ENCODE results near the gene CLDN20. TPM values are rescaled to one million over a fixed set of nuclear protein-coding genes. Genes with fewer than 3 reads are reported as not detected.

The CLDN20 gene
- total RNA-seq, 1 donor: not detected

DNA sequence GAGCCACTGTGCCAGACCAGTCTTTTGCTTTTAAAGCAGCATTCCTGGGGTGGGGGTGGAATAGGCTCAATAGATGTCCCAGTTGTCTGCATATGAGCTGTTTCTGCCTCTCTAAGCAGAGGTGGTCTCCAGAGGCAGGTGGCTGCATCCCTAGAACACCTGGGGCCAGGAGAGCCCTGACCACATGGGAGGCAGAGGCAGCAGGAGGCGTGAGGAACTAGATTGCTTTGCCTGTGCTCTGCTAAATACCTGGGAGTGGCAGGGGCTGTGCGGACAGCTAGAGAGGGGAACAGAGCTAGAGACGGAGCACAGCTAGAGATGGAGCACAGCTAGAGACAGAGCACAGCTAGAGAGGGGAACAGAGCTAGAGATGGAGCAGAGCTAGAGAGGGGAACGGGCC lies 29.1 kb upstream of the CLDN20 start:
- H3K4me1 ChIP-seq (ENCODE audit: insufficient read depth, low read length): no peaks in the 10 kb centered on the region
- H3K9me3 ChIP-seq (ENCODE audit: low read depth, low read length): no peaks in the 10 kb centered on the region
- no peaks in the 10 kb centered on the region for H3K27me3 ChIP-seq (ENCODE audit: insufficient read depth, low read length)
- H3K4me3 ChIP-seq (ENCODE audit: low read length): no peak overlapping the region

DNA sequence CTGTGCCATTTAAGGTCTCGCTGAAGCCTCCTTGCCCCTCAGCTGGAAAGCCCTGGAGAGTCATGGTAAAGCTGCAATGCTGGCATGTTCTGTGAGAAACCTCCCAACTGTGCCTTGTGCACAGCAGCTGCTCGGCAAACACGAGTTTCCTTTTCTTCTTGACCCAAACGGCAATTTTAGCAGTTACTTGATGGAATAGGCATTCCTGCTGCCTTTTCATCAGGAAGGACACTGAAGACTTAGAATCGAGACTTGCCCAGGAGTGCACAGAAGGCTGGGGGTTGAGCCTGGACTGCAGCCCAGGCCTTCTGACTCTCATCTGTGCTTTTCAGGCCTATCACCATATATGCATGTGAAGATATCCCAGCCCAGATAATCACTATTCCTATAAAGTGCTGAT lies 28.7 kb upstream of the CLDN20 start:
- H3K27me3 ChIP-seq (ENCODE audit: insufficient read depth, low read length): no peaks in the 10 kb centered on the region
- no peaks in the 10 kb centered on the region for H3K4me1 ChIP-seq (ENCODE audit: insufficient read depth, low read length)
- no peak overlapping the region for H3K4me3 ChIP-seq (ENCODE audit: low read length)
- H3K9me3 ChIP-seq (ENCODE audit: low read depth, low read length): no peaks in the 10 kb centered on the region

DNA sequence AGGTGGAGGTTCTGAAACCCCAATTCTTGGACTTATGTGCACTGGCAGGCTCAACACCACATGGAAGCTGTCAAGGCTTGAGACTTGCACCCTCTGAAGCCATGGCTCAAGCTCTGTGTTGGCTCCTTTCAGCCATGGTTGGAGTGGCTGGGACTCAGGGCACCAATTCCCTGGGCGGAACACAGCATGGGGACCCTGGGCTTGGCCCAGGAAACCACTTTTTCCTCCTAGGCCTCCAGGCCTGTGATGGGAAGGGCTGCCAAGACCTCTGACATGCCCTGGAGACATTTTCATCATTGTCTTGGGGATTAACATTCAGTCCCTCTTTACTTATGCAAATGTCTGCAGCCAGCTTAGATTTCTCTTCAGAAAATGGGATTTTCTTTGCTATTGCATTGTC lies 26.2 kb upstream of the CLDN20 start:
- no peaks in the 10 kb centered on the region for H3K9me3 ChIP-seq (ENCODE audit: low read depth, low read length)
- no peaks in the 10 kb centered on the region for H3K27me3 ChIP-seq (ENCODE audit: insufficient read depth, low read length)
- no peak overlapping the region for H3K4me3 ChIP-seq (ENCODE audit: low read length)
- no peaks in the 10 kb centered on the region for H3K4me1 ChIP-seq (ENCODE audit: insufficient read depth, low read length)

DNA sequence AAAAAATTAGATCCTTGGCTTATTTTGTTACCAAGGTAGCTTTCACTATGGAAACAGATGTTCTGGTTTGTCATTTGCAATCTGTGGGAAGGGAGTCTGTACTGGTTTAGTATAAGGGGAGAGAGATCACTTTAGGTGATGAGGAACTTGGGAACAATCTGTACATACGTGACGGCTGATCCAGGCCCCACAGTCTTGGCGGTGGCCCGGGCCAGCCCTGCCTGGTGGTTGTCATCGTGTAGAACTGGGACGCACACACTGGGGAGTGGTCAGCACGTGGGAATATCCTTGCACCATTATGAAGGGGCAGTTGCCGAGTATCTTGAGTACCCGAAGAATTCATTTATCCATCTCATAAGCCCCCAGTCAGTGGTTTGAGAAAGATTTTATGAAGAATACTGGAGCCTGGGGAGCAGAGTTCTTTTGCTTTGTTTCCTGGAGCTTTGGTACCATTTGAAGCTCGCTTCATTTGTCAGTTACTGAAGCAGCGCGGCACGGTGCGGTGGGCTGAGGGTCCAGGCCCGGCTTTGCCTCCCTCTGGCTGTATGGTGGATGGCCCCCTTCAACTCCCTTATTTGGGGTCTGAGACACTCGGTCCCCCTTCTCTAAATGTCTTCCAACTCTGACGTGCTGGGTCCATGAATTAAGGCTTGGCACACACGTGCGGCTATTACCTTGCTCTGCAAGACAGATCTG lies 22.8 kb upstream of the CLDN20 start:
- Histone ChIP-seq H3K4me3 (ENCODE audit: low read length) (no peak overlapping the region), H3K4me1 (ENCODE audit: insufficient read depth, low read length) (no peaks in the 10 kb centered on the region), H3K27me3 (ENCODE audit: insufficient read depth, low read length) (no peaks in the 10 kb centered on the region), H3K9me3 (ENCODE audit: low read depth, low read length) (no peaks in the 10 kb centered on the region)

DNA sequence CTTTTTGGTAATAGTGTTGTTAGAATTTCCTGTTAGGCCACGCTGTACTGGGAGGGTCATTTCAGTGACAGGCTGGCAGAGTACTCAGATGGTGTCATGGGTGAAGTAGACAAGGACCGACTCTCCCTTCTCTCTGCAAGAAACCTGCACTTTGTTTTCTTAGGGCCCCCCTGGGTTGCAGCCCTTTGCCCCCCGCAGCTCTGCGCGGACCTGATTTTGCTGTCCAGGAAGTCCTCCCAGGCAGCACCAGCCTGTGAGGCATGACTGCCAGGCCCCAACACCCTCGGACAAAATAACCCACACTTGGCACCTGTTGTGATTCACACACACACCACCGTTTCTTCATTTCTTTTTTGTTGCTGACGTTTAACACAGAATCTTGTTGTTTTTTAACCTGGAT lies 21.8 kb upstream of the CLDN20 start:
- Histone ChIP-seq H3K4me1 (ENCODE audit: insufficient read depth, low read length) (no peaks in the 10 kb centered on the region), H3K9me3 (ENCODE audit: low read depth, low read length) (no peaks in the 10 kb centered on the region), H3K4me3 (ENCODE audit: low read length) (no peak overlapping the region), H3K27me3 (ENCODE audit: insufficient read depth, low read length) (no peaks in the 10 kb centered on the region)

DNA sequence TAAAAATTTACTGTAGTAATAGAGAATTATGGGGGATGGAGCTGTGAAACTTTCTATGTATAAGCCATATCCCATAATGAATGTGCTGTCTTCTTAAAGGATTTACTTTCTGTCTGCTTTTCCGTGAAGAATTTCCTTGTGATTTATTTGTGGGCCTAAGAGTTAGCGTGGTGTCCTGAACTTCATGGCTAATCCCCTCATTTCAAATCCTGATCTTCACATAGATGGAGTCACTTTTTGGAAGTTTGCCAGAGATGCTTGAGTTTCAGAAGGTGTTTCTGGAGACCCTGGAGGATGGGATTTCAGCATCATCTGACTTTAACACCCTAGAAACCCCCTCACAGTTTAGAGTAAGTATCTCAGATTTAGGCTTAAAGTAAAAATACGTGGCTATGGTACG lies 19.4 kb upstream of the CLDN20 start:
- H3K9me3 ChIP-seq (ENCODE audit: low read depth, low read length): no peaks in the 10 kb centered on the region
- no peaks in the 10 kb centered on the region for H3K4me1 ChIP-seq (ENCODE audit: insufficient read depth, low read length)
- H3K27me3 ChIP-seq (ENCODE audit: insufficient read depth, low read length): no peaks in the 10 kb centered on the region
- H3K4me3 ChIP-seq (ENCODE audit: low read length): no peak overlapping the region

DNA sequence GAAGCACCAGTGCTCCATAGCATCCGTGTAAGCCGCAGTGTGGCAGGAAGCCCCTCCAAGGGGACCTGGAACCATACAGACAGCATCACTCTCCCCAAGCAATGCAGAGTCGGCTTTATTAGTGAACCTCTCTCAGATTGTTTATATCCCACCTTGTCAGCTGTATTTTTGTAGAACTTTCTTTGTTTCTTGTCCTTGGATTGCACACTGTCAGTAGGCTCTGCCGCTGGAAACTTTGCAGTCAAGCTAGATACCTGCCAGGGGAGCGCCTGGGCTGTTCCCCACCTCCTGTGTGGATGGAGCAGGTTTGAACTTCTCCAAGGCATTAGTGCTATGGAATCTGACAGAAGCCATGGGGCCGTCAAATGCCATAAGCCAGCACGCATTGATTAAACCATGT lies 18.6 kb upstream of the CLDN20 start:
- no peak overlapping the region for H3K4me3 ChIP-seq (ENCODE audit: low read length)
- H3K27me3 ChIP-seq (ENCODE audit: insufficient read depth, low read length): no peaks in the 10 kb centered on the region
- H3K4me1 ChIP-seq (ENCODE audit: insufficient read depth, low read length): no peaks in the 10 kb centered on the region
- H3K9me3 ChIP-seq (ENCODE audit: low read depth, low read length): no peaks in the 10 kb centered on the region

DNA sequence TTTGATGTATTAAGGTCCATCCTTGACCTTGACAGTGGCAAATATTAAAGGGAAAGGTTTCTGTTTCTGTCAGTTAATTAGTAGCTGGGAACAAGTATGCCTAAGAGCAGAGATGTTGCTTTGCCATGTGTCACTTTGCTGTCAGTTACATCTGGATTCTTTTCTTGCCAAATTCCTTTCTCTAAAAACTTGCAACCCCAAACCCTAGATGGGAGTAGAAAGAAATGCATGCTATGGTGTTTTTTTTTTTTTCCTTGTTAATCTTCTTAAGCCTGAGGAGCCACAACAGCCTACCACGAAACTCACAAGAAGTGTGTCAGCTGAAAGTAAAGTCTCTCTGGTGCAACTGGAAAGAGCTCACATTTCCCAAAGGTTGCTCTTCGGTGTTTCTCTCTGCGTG lies 18.0 kb upstream of the CLDN20 start:
- Histone ChIP-seq H3K9me3 (ENCODE audit: low read depth, low read length) (no peaks in the 10 kb centered on the region), H3K4me3 (ENCODE audit: low read length) (no peak overlapping the region), H3K27me3 (ENCODE audit: insufficient read depth, low read length) (no peaks in the 10 kb centered on the region), H3K4me1 (ENCODE audit: insufficient read depth, low read length) (no peaks in the 10 kb centered on the region)

DNA sequence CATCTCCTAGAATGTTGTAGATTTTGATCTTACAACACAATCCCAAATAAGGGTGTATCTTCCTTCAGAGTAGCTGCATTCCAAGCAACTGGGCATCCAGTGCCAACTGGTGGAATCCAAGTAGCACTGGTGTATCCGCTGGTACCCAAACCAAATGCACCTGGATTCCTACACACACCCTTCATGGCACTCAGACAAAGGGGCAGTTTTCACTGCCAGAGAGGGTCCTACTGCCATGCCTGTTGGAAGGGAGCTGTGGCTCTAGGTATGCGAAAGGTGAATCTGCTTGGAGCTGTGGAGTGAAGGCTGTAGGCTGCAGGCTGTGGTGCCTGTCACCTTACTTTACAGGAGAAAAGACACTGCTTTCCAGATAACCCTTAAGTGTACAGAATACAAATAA lies 17.0 kb upstream of the CLDN20 start:
- Histone ChIP-seq H3K9me3 (ENCODE audit: low read depth, low read length) (no peaks in the 10 kb centered on the region), H3K4me3 (ENCODE audit: low read length) (no peak overlapping the region), H3K4me1 (ENCODE audit: insufficient read depth, low read length) (no peaks in the 10 kb centered on the region), H3K27me3 (ENCODE audit: insufficient read depth, low read length) (no peaks in the 10 kb centered on the region)

DNA sequence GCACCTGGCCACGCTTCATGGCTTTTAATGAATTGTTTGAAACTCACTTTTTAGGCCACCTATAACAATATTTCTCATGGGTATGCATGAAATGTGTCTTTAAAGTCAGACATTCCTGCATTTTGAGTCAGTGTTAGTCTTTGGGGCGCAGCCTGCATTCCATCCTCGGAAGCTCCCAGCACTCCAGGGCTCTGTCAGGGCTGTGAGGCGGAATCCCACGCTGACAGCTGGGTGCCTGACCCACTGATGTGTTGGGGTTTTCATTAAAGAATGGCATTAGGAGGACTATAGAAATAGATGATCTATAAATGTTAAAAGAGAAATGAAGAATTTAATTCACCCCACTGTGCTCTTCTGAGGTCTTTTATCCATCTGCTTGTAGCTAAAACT lies 16.2 kb upstream of the CLDN20 start:
- Histone ChIP-seq H3K27me3 (ENCODE audit: insufficient read depth, low read length) (no peaks in the 10 kb centered on the region), H3K4me3 (ENCODE audit: low read length) (no peak overlapping the region), H3K4me1 (ENCODE audit: insufficient read depth, low read length) (no peaks in the 10 kb centered on the region), H3K9me3 (ENCODE audit: low read depth, low read length) (no peaks in the 10 kb centered on the region)

DNA sequence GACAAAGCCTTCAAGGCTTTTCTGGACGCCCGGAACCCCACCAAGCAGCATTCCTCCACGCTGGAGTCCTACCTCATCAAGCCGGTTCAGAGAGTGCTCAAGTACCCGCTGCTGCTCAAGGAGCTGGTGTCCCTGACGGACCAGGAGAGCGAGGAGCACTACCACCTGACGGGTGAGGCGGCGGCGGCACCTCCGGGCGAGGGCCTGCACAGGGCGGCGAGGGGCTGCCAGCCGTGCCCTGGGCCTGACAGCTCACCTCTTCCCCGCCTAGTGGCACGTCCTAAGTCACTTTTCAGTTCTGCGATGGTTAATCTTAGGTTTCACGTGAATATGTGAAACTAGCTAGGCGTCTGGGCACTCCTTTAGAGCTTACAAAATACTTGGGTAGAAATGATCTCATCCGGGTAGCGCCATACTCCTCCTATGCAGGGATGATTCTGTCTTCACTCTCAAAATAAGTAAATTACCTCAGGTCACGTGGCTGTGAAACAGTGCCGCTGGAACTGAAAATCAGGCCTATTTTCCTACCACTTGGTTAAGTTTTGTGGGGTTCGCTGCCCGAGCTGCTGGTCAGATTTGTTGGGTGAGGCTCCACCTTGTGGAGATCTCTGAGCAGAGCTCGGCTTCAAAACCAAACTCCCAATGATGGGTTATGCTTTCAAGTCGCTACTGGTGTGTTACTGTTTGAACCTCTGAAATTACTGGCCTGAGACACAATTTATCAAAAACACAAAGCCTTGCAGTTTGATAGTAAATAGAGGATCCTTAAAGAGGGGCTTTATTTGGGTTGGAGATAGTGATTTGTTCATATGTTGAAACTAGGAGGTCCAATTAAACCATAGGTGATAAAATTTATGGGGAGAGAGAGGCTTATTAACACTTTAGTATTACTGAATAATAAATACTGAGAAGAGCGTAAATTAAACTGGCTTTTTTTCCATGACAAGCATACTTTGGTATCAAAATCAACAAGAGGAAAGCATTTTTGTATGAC lies 15.5 kb upstream of the CLDN20 start:
- H3K4me1 ChIP-seq (ENCODE audit: insufficient read depth, low read length): no peaks in the 10 kb centered on the region
- no peaks in the 10 kb centered on the region for H3K27me3 ChIP-seq (ENCODE audit: insufficient read depth, low read length)
- H3K4me3 ChIP-seq (ENCODE audit: low read length): no peak overlapping the region
- H3K9me3 ChIP-seq (ENCODE audit: low read depth, low read length): no peaks in the 10 kb centered on the region

DNA sequence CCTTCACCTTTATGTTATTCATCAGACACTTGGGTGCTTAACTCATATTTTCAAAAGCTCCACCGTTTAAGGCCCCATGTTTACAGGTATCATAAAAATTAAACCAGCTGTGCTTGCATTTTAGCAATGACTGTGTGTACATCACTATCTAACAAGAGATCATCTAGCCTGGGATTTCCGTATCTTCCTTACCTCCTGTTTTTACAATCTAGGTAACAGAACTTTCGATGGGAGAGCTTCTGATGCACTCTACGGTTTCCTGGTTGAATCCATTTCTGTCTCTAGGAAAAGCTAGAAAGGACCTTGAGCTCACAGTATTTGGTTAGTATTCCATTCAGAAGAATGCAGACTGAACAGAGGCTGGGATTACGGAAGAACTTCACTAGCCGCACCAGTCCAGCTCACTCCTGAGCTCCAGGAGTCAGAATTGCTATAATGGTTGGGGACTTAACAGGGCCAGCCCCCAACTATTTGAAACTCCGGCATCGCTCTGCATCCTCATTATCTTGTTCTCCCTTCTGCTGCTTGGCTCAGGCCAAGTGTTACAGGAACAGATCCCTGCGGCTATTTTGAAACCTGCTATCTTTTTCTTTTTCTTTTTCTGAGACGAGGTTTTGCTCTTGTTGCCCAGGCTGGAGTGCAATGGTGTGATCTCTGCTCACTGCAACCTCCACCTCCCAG lies 13.0 kb upstream of the CLDN20 start:
- no peaks in the 10 kb centered on the region for H3K27me3 ChIP-seq (ENCODE audit: insufficient read depth, low read length)
- H3K9me3 ChIP-seq (ENCODE audit: low read depth, low read length): no peaks in the 10 kb centered on the region
- H3K4me3 ChIP-seq (ENCODE audit: low read length): no peak overlapping the region
- H3K4me1 ChIP-seq (ENCODE audit: insufficient read depth, low read length): no peaks in the 10 kb centered on the region

DNA sequence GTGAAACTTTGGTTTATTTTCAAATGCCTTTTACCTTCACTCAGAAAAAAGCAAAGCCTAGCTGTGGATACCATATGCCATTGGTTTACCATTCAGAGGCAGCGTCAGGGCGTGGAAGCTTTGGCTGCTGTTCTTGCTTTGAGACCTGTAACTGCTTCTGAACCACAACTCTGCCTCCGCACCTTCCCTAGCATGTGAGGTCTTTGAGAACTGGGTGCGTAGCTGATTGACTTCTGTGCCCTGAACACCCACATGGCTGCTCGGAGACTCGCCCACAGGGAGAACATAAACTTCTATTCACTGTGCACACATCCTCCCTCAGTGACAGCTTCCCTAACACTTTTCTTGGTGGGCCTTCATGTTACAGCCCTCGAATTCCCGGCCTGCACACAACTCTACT lies 11.2 kb upstream of the CLDN20 start:
- H3K4me1 ChIP-seq (ENCODE audit: insufficient read depth, low read length): no peaks in the 10 kb centered on the region
- H3K4me3 ChIP-seq (ENCODE audit: low read length): no peak overlapping the region
- H3K9me3 ChIP-seq (ENCODE audit: low read depth, low read length): no peaks in the 10 kb centered on the region
- no peaks in the 10 kb centered on the region for H3K27me3 ChIP-seq (ENCODE audit: insufficient read depth, low read length)

DNA sequence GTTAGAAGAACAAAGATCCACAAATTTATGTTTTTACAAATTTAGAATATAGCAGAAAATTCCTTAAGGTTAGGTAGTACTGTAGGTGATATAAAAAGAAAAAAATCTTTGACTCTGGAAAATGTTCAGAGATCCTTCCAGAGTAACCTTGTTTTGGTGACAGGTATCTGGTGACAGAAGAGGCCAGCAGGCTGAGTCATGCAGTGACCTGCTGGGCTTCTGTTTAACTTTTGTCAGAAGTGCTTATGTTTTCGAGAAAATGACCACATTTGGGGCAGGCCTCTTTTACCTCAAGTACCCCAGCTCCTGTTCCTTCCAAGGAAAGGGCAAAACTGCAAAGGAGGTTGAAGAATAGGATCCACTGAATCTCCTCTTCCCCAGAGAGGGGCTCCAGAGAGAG lies 10.5 kb upstream of the CLDN20 start:
- no peaks in the 10 kb centered on the region for H3K4me1 ChIP-seq (ENCODE audit: insufficient read depth, low read length)
- no peaks in the 10 kb centered on the region for H3K9me3 ChIP-seq (ENCODE audit: low read depth, low read length)
- no peak overlapping the region for H3K4me3 ChIP-seq (ENCODE audit: low read length)
- H3K27me3 ChIP-seq (ENCODE audit: insufficient read depth, low read length): no peaks in the 10 kb centered on the region

DNA sequence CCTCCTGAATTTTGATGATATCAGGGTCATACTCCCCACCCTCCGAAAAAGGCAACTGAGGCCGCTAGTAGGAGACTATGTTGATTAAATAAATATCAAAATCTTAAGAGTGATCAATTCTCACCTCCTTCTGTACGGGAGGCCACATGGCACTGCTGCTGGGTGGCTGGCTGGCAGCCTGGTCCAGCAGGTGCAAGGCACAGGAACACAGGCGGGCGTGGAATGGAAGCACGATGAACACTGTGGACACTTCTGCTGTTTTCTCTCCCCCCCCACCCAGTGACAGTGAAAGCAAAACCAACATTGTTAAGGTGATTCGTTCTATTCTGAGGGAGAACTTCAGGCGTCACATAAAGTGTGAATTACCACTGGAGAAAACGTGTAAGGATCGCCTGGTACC lies 9.7 kb upstream of the CLDN20 start:
- no peaks in the 10 kb centered on the region for H3K4me1 ChIP-seq (ENCODE audit: insufficient read depth, low read length)
- no peak overlapping the region for H3K4me3 ChIP-seq (ENCODE audit: low read length)
- no peaks in the 10 kb centered on the region for H3K9me3 ChIP-seq (ENCODE audit: low read depth, low read length)
- no peaks in the 10 kb centered on the region for H3K27me3 ChIP-seq (ENCODE audit: insufficient read depth, low read length)

All from mononuclear cell (primary cell).